ENCODE data around the gene RABGEF1. TPM values are rescaled to one million over a fixed set of nuclear protein-coding genes. Genes with fewer than 3 reads are reported as not detected.
A peak's percentile ranks its signal among the peaks of the same experiment; 100 is the strongest.
"Not testable (repeated sequence)": the region's sequence is repeated elsewhere in the genome, so short reads cannot be mapped to it uniquely, and the experiment has no call there.

The RABGEF1 gene
- total and polyA plus RNA-seq, 2 experiments from 2014 or later = 18.8 to 22.7 TPM

DNA sequence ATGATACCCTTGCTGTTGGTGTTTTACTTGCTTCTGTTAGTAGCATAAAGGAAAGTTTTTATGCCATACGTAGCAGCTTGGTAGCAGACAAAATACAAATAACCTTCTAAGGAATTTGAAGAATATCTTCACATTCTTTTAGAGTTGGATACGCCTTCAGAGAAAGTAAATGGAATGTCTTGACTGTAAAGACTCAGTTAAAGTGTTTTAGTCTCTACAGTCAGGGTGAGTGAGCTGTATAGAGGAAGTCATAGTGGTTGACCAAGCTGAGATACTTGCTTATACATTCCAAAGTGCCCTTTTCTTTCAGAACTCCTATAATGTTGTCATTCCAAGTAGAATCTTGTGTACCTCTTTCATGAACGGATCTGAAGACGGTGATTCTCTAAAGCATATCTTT is 37.7 kb downstream of the RABGEF1 start:
- Histone ChIP-seq H3K36me3 (peaks cover 20% of the 10 kb centered on the region), H3K27ac (no peak overlapping the region), H3K27me3 (no peaks in the 10 kb centered on the region), H3K4me1 (ENCODE audit: low read depth) (no peaks in the 10 kb centered on the region), H3K9me3 (ENCODE audit: low read depth) (no peaks in the 10 kb centered on the region), H3K4me3 (no peak overlapping the region)
- DNase-seq (ENCODE audit: low read depth in 1 of 2, low spot score in 1 of 2) = no peak
- TF ChIP-seq, protein P1, sequence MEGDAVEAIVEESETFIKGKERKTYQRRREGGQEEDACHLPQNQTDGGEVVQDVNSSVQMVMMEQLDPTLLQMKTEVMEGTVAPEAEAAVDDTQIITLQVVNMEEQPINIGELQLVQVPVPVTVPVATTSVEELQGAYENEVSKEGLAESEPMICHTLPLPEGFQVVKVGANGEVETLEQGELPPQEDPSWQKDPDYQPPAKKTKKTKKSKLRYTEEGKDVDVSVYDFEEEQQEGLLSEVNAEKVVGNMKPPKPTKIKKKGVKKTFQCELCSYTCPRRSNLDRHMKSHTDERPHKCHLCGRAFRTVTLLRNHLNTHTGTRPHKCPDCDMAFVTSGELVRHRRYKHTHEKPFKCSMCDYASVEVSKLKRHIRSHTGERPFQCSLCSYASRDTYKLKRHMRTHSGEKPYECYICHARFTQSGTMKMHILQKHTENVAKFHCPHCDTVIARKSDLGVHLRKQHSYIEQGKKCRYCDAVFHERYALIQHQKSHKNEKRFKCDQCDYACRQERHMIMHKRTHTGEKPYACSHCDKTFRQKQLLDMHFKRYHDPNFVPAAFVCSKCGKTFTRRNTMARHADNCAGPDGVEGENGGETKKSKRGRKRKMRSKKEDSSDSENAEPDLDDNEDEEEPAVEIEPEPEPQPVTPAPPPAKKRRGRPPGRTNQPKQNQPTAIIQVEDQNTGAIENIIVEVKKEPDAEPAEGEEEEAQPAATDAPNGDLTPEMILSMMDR (IDR thresholded peaks at IDR 0.05; ENCODE audit: low read depth, low read length) = no peak

DNA sequence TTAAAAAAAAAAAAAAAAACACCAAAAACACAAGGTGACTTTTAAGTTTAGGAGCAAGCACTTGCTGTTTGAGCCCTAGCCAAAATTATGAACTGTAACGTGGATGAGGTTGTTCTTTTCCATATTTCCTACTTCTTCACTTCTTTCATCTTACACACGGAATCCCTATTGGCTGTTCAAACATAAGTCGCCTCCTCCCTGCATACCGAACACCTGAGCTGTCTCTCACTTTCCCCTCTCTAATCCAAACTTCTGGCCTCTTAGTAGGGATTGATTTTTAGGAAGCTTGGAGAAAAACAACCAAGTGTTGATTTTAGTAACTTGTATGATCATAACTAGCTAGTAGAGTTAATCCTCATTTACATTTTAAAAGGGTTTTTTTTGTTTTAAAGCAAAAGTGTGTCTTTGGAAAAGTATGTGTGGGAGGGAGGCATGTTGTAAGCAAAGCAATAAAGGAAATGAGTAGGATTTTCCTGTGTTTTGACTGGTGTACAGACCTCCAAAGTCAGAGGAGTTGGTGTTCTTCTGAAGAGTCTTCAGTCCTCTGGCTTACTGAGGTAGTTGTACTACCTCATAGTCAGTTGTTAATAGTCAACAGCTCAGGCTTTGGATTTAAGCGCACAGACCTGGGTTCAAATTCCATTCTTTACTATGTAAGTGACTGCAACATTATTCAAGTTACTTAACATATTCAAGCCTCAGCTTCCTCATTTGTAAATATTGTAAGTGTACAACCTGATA is 39.3 kb downstream of the RABGEF1 start:
- H3K27me3 ChIP-seq = no peaks in the 10 kb centered on the region
- no peaks in the 10 kb centered on the region for H3K9me3 ChIP-seq (ENCODE audit: low read depth)
- no peaks in the 10 kb centered on the region for H3K4me1 ChIP-seq (ENCODE audit: low read depth)
- peak in 1 of 2 donors; percentile 62 for DNase-seq (ENCODE audit: low read depth in 1 of 2, low spot score in 1 of 2)
- TF ChIP-seq, protein P1 (IDR thresholded peaks at IDR 0.05; ENCODE audit: low read depth, low read length) = no peak
- no peak overlapping the region for H3K4me3 ChIP-seq
- H3K27ac ChIP-seq = no peak overlapping the region
- H3K36me3 ChIP-seq = peaks cover 16% of the 10 kb centered on the region

DNA sequence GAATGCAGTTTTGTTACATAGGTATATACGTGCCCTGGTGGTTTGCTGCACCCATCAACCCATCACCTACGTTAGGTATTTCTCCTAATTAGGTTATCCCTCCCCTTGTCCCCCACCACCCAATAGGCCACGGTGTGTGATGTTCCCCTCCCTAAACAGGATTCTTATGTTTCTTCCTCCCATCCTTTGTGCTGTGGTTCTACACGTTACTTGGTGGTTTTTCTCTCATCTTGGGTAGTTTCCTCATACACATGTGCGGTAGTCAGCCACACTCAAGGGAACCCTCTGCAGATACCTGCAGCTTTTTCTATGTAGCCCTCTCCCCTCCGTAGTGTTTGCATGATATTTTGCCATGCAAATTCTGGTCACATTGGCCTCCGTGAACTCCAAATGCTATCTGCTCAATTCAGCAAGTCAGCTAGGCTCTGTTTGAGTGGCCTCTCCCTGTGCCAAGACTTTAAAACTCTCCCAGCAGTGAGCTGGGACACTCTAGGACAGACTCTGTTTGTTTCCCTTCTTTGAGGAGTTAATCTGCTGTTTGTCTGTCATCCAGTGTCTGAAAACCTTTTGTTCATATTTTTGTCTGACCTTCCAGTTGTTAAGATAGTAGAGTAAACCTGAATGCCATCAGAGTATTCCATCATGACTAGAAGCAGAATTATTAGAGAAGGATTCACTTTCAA is 41.0 kb downstream of the RABGEF1 start:
- H3K4me3 ChIP-seq = no peak overlapping the region
- H3K27ac ChIP-seq = no peak overlapping the region
- TF ChIP-seq, protein P1 (IDR thresholded peaks at IDR 0.05; ENCODE audit: low read depth, low read length) = no peak
- no peak for DNase-seq (ENCODE audit: low read depth in 1 of 2, low spot score in 1 of 2)
- H3K36me3 ChIP-seq = peaks cover 11% of the 10 kb centered on the region
- H3K4me1 ChIP-seq (ENCODE audit: low read depth) = no peaks in the 10 kb centered on the region
- H3K27me3 ChIP-seq = no peaks in the 10 kb centered on the region
- H3K9me3 ChIP-seq (ENCODE audit: low read depth) = no peaks in the 10 kb centered on the region

DNA sequence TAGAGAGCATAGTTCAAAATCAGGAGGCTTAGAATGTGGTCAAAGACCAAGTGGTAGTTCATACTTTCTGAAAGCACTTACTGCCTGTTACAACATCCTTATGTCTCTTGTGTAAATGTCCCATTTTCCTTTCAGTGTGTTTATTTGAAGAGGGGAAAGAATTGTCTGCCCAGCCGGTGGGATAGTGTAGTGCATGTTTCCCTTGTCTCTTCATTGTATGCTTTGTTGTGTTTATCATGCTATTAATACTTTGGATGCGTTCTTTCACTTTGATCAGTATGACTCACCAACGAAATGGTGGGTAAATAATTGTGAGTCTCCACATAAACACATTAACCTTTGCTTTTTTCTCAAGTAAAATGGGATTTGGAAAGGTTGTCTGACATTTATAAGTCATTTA is 42.3 kb downstream of the RABGEF1 start:
- H3K27me3 ChIP-seq; H3K27ac ChIP-seq; H3K4me1 ChIP-seq (ENCODE audit: low read depth); H3K9me3 ChIP-seq (ENCODE audit: low read depth); DNase-seq (ENCODE audit: low read depth in 1 of 2, low spot score in 1 of 2); H3K4me3 ChIP-seq: not testable (repeated sequence)
- H3K36me3 ChIP-seq = peaks cover 15% of the 10 kb centered on the region

DNA sequence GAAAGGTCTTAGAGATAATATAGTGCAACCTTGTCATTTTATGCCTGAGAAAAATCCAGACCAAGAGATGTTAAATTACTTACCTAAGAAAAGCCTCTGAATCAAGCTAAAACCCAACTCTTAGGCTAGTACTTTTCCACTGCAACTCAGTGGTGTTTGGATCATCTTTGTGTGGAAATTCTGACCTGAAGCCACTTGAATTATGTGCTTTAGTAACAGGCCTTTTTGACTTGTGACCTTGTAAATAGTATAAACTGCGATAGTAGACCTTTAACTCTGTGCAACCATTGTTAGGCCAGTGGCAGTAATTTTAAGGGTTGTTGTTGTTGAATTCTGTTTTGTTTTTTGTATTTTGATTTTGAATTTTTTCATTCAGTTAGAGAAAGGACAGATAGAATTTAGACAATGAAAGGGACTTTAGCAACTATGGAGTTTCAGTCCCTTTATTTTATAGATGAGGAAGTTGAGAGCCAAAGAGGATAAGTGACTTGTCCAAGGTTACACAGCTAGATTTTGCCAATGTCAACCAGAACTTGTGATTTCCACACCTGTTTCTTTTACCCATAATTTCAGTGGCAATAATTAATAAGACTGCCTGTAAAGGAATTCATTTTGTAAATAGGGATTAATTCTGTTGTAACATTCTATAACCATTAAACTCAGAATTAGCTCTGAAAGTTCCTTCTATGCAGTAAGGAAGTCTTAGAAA is 43.5 kb downstream of the RABGEF1 start:
- not testable (repeated sequence) for H3K27ac ChIP-seq; H3K4me1 ChIP-seq (ENCODE audit: low read depth); H3K4me3 ChIP-seq; H3K27me3 ChIP-seq; DNase-seq (ENCODE audit: low read depth in 1 of 2, low spot score in 1 of 2); H3K9me3 ChIP-seq (ENCODE audit: low read depth)
- H3K36me3 ChIP-seq = peaks cover 17% of the 10 kb centered on the region

DNA sequence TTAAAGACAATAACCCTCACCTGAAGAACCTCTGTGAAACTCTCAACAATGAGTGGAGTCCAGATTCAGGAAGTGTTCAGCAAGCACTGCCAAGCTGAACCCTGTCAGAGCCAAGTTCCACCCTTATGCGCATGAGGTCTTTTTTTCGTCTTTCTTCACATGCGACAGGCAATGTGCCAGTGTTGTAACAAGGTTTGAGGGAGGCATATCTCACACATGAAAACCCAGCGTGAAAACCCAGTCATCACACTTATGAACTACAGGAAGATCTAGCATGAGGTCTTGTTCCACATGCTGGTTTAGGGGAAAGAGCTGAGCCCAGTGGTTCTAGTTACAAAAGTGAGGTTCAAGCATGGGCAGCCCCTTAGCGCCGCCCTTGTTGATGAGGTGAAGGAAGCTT is 49.7 kb downstream of the RABGEF1 start:
- Histone ChIP-seq H3K4me1 (ENCODE audit: low read depth) (no peaks in the 10 kb centered on the region), H3K27ac (no peak overlapping the region), H3K4me3 (no peak overlapping the region), H3K36me3 (peaks cover 37% of the 10 kb centered on the region), H3K9me3 (ENCODE audit: low read depth) (no peaks in the 10 kb centered on the region), H3K27me3 (no peaks in the 10 kb centered on the region)
- peak in 1 of 2 donors; percentile 16 for DNase-seq (ENCODE audit: low read depth in 1 of 2, low spot score in 1 of 2)
- TF ChIP-seq, protein P1 (IDR thresholded peaks at IDR 0.05; ENCODE audit: low read depth, low read length) = no peak
